ENCODE results near the gene SMIM23.
"Not testable (repeated sequence)": the region's sequence is repeated elsewhere in the genome, so short reads cannot be mapped to it uniquely, and the experiment has no call there.

Gene SMIM23

DNA sequence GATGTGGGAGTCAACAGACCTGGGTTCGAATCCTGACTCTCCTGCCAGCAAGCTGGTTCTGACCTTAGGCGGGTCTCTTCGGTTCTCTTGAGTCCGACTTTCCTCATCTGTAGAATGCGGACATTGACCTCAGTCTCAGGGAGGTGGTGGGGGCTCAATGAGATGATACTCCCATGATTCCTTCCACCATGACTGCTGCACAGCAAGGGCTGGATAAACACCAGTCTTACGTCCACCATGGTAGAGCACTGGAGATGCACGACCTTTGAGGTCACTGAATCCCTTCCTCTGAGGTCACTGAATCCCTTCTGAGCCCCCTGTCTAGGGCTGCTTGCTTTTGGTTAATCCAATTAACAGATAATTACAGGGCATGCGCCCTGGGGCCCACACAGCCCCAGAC lies 12.5 kb upstream of the SMIM23 start:
- Histone ChIP-seq H3K9me3 (ENCODE audit: control insufficient read depth, insufficient read depth, low read length) (no peaks in the 10 kb centered on the region), H3K36me3 (ENCODE audit: control insufficient read depth, insufficient read depth, low read length) (no peaks in the 10 kb centered on the region), H3K27ac (ENCODE audit: low read length) (no peak overlapping the region), H3K4me3 (ENCODE audit: low read length) (no peak overlapping the region), H3K4me1 (ENCODE audit: control insufficient read depth, insufficient read depth, low read length) (no peaks in the 10 kb centered on the region; the same call in 1 of the 2 replicates), H3K27me3 (ENCODE audit: control insufficient read depth, insufficient read depth, low read length) (no peaks in the 10 kb centered on the region)
- no peak for DNase-seq (ENCODE audit: low read depth, low spot score)
- WGBS (ENCODE audit: insufficient coverage, insufficient read length) = no CpG with 5 or more reads among the region's 8 CpGs

DNA sequence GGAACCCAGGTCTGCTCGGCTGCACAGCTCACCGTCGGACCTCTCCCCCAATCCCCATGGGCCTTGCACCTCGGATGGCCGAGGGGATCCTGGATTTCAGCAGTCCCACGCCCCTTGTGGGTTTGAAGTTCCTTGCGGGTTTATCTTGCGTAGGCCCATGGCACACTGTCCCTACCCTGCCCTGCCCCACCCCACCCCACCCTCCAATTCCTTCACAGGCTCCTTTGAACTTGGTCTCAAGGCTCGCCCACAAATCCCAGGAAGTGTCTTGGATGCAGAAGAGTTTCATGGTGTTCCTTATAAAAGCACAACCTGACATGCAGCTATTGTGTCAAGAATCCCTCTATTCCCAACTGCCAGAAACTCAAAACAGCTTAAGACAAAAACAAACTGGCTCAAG lies 11.2 kb upstream of the SMIM23 start:
- Histone ChIP-seq H3K27ac (ENCODE audit: low read length) (no peak overlapping the region), H3K36me3 (ENCODE audit: control insufficient read depth, insufficient read depth, low read length) (no peaks in the 10 kb centered on the region), H3K4me3 (ENCODE audit: low read length) (no peak overlapping the region), H3K27me3 (ENCODE audit: control insufficient read depth, insufficient read depth, low read length) (no peaks in the 10 kb centered on the region), H3K9me3 (ENCODE audit: control insufficient read depth, insufficient read depth, low read length) (no peaks in the 10 kb centered on the region), H3K4me1 (ENCODE audit: control insufficient read depth, insufficient read depth, low read length) (no peaks in the 10 kb centered on the region; the same call in 1 of the 2 replicates)
- WGBS (ENCODE audit: insufficient coverage, insufficient read length) = no CpG with 5 or more reads among the region's 9 CpGs
- no peak for DNase-seq (ENCODE audit: low read depth, low spot score)

DNA sequence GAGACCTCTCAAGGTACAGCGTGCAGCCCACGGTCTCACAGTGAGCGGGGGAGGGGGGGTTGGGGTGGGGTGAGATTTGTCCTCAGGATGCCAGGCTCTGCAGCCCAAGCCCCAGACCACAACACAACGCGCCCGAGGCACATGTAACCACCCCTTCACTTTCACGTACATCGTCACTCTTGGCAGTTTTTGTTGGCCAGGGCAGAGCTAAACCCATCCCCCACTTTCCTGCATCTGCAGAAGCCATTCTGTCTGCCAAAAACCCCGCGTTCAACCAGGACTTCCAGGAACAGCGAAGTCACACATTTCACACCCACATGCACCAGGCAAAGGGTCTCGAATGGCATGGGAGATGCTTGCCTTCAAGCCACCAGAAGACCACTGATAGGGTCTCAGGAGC lies 9.4 kb upstream of the SMIM23 start:
- H3K27ac ChIP-seq (ENCODE audit: low read length) = no peak overlapping the region
- no peak overlapping the region for H3K4me3 ChIP-seq (ENCODE audit: low read length)
- WGBS (ENCODE audit: insufficient coverage, insufficient read length) = no CpG with 5 or more reads among the region's 12 CpGs
- H3K36me3 ChIP-seq (ENCODE audit: control insufficient read depth, insufficient read depth, low read length) = no peaks in the 10 kb centered on the region
- no peak for DNase-seq (ENCODE audit: low read depth, low spot score)
- H3K4me1 ChIP-seq (ENCODE audit: control insufficient read depth, insufficient read depth, low read length) = no peaks in the 10 kb centered on the region
- H3K9me3 ChIP-seq (ENCODE audit: control insufficient read depth, insufficient read depth, low read length) = no peaks in the 10 kb centered on the region
- H3K27me3 ChIP-seq (ENCODE audit: control insufficient read depth, insufficient read depth, low read length) = no peaks in the 10 kb centered on the region

DNA sequence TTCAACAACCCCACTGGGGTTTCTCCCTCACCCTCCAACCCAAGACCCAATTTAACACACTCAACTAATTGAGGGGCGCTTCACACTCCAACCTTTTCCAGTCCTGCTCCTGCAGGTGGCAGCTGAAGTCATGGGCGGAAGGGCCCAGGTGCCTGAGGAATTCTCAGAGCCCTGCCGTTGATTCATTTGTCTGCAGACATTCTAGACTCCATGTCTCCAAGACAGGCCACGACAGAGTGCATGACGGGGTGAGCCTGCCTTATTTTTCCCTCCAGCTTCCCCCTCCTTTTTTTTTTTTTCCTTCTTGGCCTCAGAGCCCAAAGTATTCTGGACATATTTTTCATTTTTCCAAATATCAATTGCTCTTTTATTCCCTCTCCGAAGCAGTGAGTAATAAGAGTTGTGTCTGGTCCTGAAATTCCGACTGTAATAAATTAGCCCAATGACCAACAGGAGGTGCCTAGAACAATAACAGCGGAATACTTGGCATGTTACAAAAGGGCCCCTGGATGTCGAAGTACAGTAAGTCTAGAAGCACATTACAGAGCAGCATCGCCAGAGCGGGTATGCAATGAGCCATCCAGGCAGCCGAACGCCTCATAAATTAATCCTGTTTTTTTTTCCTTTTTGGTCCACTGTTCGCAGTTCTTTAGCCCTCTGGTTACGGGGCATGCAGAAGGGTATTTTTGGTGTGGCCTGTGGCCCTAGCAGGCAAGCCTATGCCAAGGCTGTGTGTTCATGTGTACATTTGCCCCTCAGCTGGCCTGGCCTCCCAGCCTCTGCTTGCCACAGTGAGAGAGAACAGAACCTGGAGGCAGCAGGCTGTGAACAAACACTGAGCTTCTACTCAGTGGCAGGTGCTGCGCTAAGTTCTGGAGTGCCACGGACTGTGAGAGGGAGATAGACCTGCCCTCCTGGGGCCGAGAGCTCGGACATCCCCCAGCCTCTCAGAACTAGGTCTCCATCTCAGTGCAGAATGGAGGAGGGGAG lies 8.6 kb upstream of the SMIM23 start:
- Histone ChIP-seq H3K9me3 (ENCODE audit: control insufficient read depth, insufficient read depth, low read length) (no peaks in the 10 kb centered on the region), H3K4me3 (ENCODE audit: low read length) (no peak overlapping the region), H3K27me3 (ENCODE audit: control insufficient read depth, insufficient read depth, low read length) (no peaks in the 10 kb centered on the region), H3K27ac (ENCODE audit: low read length) (no peak overlapping the region), H3K4me1 (ENCODE audit: control insufficient read depth, insufficient read depth, low read length) (no peaks in the 10 kb centered on the region), H3K36me3 (ENCODE audit: control insufficient read depth, insufficient read depth, low read length) (no peaks in the 10 kb centered on the region)
- no CpG with 5 or more reads among the region's 19 CpGs for WGBS (ENCODE audit: insufficient coverage, insufficient read length)
- DNase-seq (ENCODE audit: low read depth, low spot score) = no peak

DNA sequence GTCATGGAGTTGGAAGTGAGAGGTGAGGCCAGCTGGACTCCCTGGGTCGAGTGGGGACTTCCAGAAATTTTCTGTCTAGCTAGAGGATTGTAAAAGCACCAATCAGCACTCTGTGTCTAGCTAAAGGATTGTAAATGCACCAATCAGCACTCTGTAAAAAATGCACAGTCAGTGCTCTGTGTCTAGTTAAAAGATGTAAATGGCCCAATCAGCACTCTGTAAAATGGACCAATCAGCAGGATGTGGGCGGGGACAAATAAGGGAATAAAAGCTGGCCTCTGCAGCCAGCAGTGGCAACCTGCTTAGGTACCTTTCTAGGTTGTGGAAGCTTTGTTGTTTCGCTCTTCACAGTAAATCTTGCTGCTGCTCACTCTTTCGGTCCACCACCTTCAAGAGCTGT lies 3.9 kb upstream of the SMIM23 start:
- no CpG with 5 or more reads among the region's 4 CpGs for WGBS (ENCODE audit: insufficient coverage, insufficient read length)
- H3K27ac ChIP-seq (ENCODE audit: low read length); H3K4me3 ChIP-seq (ENCODE audit: low read length); H3K4me1 ChIP-seq (ENCODE audit: control insufficient read depth, insufficient read depth, low read length); H3K36me3 ChIP-seq (ENCODE audit: control insufficient read depth, insufficient read depth, low read length); H3K27me3 ChIP-seq (ENCODE audit: control insufficient read depth, insufficient read depth, low read length); H3K9me3 ChIP-seq (ENCODE audit: control insufficient read depth, insufficient read depth, low read length); DNase-seq (ENCODE audit: low read depth, low spot score): not testable (repeated sequence)

DNA sequence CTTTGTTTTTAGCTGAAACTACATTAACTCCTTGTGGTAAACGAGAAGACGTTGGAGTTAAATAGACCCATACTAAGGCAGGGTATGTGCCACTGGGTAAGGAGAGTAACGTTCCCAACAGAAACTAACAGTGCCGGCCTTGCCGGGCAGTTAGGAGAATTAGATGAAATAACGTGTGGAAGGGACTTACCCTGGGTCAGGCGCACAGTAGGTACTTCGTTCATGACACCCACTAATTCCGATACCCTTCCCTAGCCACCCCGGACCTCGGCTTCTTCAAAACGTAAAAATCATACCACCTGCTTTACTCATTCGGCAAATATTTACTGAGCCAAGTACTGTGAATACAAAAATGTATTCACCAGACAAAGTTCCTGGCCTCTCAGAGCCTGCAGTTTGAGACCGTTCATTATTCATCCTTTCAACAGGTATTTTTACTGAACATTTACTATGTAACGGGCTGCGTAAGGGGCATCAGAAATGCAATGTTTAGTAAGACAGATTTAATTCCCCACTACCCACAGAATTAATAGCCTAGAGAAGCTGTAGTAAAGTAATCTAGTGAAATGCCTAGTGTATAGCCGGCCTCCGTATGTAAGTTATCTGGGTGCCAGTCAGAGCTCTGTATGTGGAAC lies 3.2 kb upstream of the SMIM23 start:
- Histone ChIP-seq H3K27ac (ENCODE audit: low read length) (no peak overlapping the region), H3K9me3 (ENCODE audit: control insufficient read depth, insufficient read depth, low read length) (no peaks in the 10 kb centered on the region), H3K27me3 (ENCODE audit: control insufficient read depth, insufficient read depth, low read length) (no peaks in the 10 kb centered on the region), H3K4me1 (ENCODE audit: control insufficient read depth, insufficient read depth, low read length) (no peaks in the 10 kb centered on the region), H3K4me3 (ENCODE audit: low read length) (no peak overlapping the region), H3K36me3 (ENCODE audit: control insufficient read depth, insufficient read depth, low read length) (no peaks in the 10 kb centered on the region)
- no CpG with 5 or more reads among the region's 18 CpGs for WGBS (ENCODE audit: insufficient coverage, insufficient read length)
- no peak for DNase-seq (ENCODE audit: low read depth, low spot score)

DNA sequence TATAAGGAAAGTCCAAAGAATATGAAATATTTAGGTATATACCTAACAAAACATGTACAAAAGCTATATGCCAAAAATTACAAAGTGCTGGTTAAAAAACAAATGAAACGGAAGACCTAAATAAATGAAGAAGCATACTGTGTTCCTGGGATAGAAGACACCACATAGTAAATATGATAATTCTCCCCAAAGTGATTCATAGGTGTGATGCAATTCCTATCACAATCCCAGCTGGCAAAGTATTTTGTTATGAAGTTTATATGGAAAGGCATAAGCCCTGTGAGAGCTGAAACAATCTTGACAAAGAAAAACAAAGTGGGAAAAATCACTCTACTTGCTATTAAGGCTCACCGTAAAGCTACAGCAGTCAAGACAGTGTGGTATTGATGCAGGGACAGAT lies 2.6 kb upstream of the SMIM23 start:
- no peak for DNase-seq (ENCODE audit: low read depth, low spot score)
- WGBS (ENCODE audit: insufficient coverage, insufficient read length) = no CpG with 5 or more reads among the region's 2 CpGs
- no peak overlapping the region for H3K27ac ChIP-seq (ENCODE audit: low read length)

DNA sequence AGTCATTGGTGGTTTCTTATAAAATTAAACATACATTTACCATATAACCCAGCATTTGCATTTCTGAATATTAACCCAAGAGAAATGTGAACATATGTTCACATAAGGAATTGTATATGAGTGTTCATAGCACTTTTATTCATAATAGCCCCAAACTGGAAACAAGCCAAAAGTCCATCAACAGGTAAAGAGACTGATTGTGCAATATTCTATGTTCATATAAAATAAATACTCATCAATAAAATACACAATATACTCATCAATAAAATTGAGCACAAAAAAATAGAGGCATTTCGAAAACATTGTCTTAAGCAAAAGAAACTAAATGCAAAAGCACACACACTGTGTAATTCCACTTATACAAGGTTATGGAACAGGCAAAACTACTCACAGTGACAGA lies 3.7 kb downstream of the SMIM23 start:
- Histone ChIP-seq H3K4me1 (ENCODE audit: control insufficient read depth, insufficient read depth, low read length) (no peaks in the 10 kb centered on the region), H3K9me3 (ENCODE audit: control insufficient read depth, insufficient read depth, low read length) (no peaks in the 10 kb centered on the region), H3K27me3 (ENCODE audit: control insufficient read depth, insufficient read depth, low read length) (no peaks in the 10 kb centered on the region), H3K4me3 (ENCODE audit: low read length) (no peak overlapping the region), H3K36me3 (ENCODE audit: control insufficient read depth, insufficient read depth, low read length) (no peaks in the 10 kb centered on the region), H3K27ac (ENCODE audit: low read length) (no peak overlapping the region)
- WGBS (ENCODE audit: insufficient coverage, insufficient read length) = no CpG with 5 or more reads among the region's 1 CpG
- DNase-seq (ENCODE audit: low read depth, low spot score) = no peak

More for the DNA sequence above, 2.6 kb upstream of the SMIM23 start:
- no peaks in the 10 kb centered on the region for H3K4me1 ChIP-seq (ENCODE audit: control insufficient read depth, insufficient read depth, low read length)
- H3K27me3 ChIP-seq (ENCODE audit: control insufficient read depth, insufficient read depth, low read length) = no peaks in the 10 kb centered on the region
- H3K4me3 ChIP-seq (ENCODE audit: low read length) = no peak overlapping the region
- H3K9me3 ChIP-seq (ENCODE audit: control insufficient read depth, insufficient read depth, low read length) = no peaks in the 10 kb centered on the region
- no peaks in the 10 kb centered on the region for H3K36me3 ChIP-seq (ENCODE audit: control insufficient read depth, insufficient read depth, low read length)

DNA sequence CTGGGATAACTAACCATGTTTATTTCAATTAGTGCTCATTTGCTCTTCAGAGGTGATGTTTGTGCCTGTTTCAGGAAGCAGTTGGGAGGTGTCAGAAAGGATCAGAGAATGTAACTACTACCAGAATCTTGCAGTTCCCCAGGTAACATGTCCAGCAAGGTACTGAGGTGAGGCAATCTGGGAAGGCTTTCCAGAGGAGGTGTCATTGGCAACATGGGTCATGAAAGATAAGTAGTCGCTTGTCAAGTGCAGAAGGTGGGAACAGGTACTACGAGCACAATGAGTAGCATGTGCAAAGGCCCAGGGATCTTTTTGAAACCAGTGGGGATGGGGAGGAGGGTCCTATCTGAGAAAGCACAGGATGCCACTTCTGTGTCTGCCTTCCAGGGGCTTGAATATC lies 4.8 kb downstream of the SMIM23 start:
- DNase-seq (ENCODE audit: low read depth, low spot score) = no peak
- no peaks in the 10 kb centered on the region for H3K27me3 ChIP-seq (ENCODE audit: control insufficient read depth, insufficient read depth, low read length)
- H3K4me3 ChIP-seq (ENCODE audit: low read length) = no peak overlapping the region
- H3K9me3 ChIP-seq (ENCODE audit: control insufficient read depth, insufficient read depth, low read length) = no peaks in the 10 kb centered on the region
- no peaks in the 10 kb centered on the region for H3K36me3 ChIP-seq (ENCODE audit: control insufficient read depth, insufficient read depth, low read length)
- H3K27ac ChIP-seq (ENCODE audit: low read length) = no peak overlapping the region
- no peaks in the 10 kb centered on the region for H3K4me1 ChIP-seq (ENCODE audit: control insufficient read depth, insufficient read depth, low read length)
- no CpG with 5 or more reads among the region's 2 CpGs for WGBS (ENCODE audit: insufficient coverage, insufficient read length)

DNA sequence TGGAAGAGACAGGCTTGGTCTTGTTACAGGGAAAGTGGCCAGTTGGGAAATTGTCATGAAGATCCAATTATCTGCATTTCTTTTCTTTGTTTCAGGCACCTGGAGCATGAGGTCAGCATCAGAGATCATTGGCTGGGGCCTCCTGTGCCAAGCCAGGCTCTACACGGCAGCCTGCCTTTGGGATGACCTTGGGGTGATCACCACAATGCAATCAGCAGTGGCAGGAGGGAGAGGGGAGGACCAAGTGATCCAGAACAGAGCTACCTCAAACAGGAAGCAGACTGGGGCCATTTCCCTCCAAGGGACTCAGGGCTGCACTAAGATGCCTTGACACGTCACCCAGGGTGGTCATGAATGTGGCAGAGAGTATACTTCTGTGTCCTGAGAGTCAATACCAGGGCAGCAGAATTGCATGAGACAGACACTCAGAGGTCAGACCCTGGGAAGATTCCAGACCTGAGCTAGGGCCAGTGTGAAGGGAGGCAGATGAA lies 8.9 kb downstream of the SMIM23 start:
- Histone ChIP-seq H3K27me3 (ENCODE audit: control insufficient read depth, insufficient read depth, low read length) (no peaks in the 10 kb centered on the region), H3K4me3 (ENCODE audit: low read length) (no peak overlapping the region), H3K4me1 (ENCODE audit: control insufficient read depth, insufficient read depth, low read length) (no peaks in the 10 kb centered on the region), H3K27ac (ENCODE audit: low read length) (no peak overlapping the region), H3K9me3 (ENCODE audit: control insufficient read depth, insufficient read depth, low read length) (no peaks in the 10 kb centered on the region), H3K36me3 (ENCODE audit: control insufficient read depth, insufficient read depth, low read length) (no peaks in the 10 kb centered on the region)
- no peak for DNase-seq (ENCODE audit: low read depth, low spot score)
- WGBS (ENCODE audit: insufficient coverage, insufficient read length) = no CpG with 5 or more reads among the region's 2 CpGs
